H9 (cell line): ENCODE results near the gene RAP1B. TPM values are rescaled to one million over a fixed set of nuclear protein-coding genes. Genes with fewer than 3 reads are reported as not detected.

Source experiments
- DNase-seq: peaks from one replicate; pipeline ENCODE4 v3.0.0-alpha.2; 2017
- H2AFZ ChIP-seq: one replicate; pipeline ENCODE4 v1.6.1; 2013; ENCODE audit warnings: mild to moderate bottlenecking, low read length, control low read depth, moderate library complexity
- H2AK5ac ChIP-seq: 2 replicates; pipeline ENCODE4 v1.6.1; 2013; ENCODE audit warnings: low read length, control low read depth, mixed read lengths; ENCODE audit not compliant: insufficient read length
- H2BK120ac ChIP-seq: one replicate; pipeline ENCODE4 v1.6.1; 2013; ENCODE audit warnings: low read depth, mild to moderate bottlenecking, low read length, control low read depth, inconsistent platforms; ENCODE audit not compliant: poor library complexity, severe bottlenecking
- H2BK12ac ChIP-seq: 2 replicates; pipeline ENCODE4 v1.6.1; 2013; ENCODE audit warnings: low read length, control low read depth, mixed read lengths, low read depth; ENCODE audit not compliant: insufficient read length
- H2BK15ac ChIP-seq: 2 replicates; pipeline ENCODE4 v1.6.1; 2013; ENCODE audit warnings: low read depth, low read length, control low read depth
- H2BK20ac ChIP-seq: one replicate; pipeline ENCODE4 v1.6.1; 2013; ENCODE audit warnings: low read depth, mild to moderate bottlenecking, low read length, control low read depth, inconsistent platforms; ENCODE audit not compliant: poor library complexity, severe bottlenecking
- H2BK5ac ChIP-seq: 2 replicates; pipeline ENCODE4 v1.6.1; 2013; ENCODE audit warnings: low read length, control low read depth, mixed read lengths; ENCODE audit not compliant: insufficient read length
- H3K14ac ChIP-seq: 2 replicates; pipeline ENCODE4 v1.6.1; 2013; ENCODE audit warnings: low read length, control low read depth; ENCODE audit not compliant: insufficient read depth
- H3K18ac ChIP-seq: 2 replicates; pipeline ENCODE4 v1.6.1; 2013; ENCODE audit warnings: low read depth, mild to moderate bottlenecking, mixed read lengths, low read length, control low read depth; ENCODE audit not compliant: insufficient read length
- H3K23ac ChIP-seq: 2 replicates; pipeline ENCODE4 v1.6.1; 2013; ENCODE audit warnings: low read length, control low read depth, mixed read lengths, low read depth; ENCODE audit not compliant: insufficient read length
- H3K23me2 ChIP-seq: 2 replicates; pipeline ENCODE4 v1.6.1; 2013; ENCODE audit warnings: low read depth, mild to moderate bottlenecking, mixed read lengths, low read length, control low read depth; ENCODE audit not compliant: insufficient read length, poor library complexity, severe bottlenecking
- H3K27ac ChIP-seq: 2 replicates; pipeline ENCODE4 v1.5.1; 2013; ENCODE audit warnings: low read length, control low read depth, mixed read lengths, low read depth; ENCODE audit not compliant: insufficient read length
- H3K27me3 ChIP-seq: 2 replicates; pipeline ENCODE4 v1.6.1; 2013; ENCODE audit warnings: low read length, control low read depth, inconsistent platforms; ENCODE audit not compliant: insufficient read depth
- H3K4ac ChIP-seq: 2 replicates; pipeline ENCODE4 v1.6.1; 2013; ENCODE audit warnings: low read depth, mild to moderate bottlenecking, control low read depth, inconsistent platforms, low read length, moderate library complexity
- H3K4me1 ChIP-seq: 2 replicates; pipeline ENCODE4 v1.6.1; 2013; ENCODE audit warnings: low read length, control low read depth, inconsistent platforms; ENCODE audit not compliant: insufficient read depth
- H3K4me2 ChIP-seq: 2 replicates; pipeline ENCODE4 v1.6.1; 2013; ENCODE audit warnings: low read length, control low read depth, mixed read lengths; ENCODE audit not compliant: insufficient read length, insufficient read depth
- H3K56ac ChIP-seq: 2 replicates; pipeline ENCODE4 v1.6.1; 2013; ENCODE audit warnings: low read depth, mild to moderate bottlenecking, mixed read lengths, low read length, control low read depth; ENCODE audit not compliant: insufficient read length
- H3K79me1 ChIP-seq: 2 replicates; pipeline ENCODE4 v1.6.1; 2013; ENCODE audit warnings: low read depth, mild to moderate bottlenecking, moderate library complexity, low read length, control low read depth, inconsistent platforms; ENCODE audit not compliant: insufficient read depth, poor library complexity, severe bottlenecking
- H3K79me2 ChIP-seq: 2 replicates; pipeline ENCODE4 v1.6.1; 2013; ENCODE audit warnings: low read length, control low read depth, inconsistent platforms; ENCODE audit not compliant: insufficient read depth
- H3K9ac ChIP-seq: 2 replicates; pipeline ENCODE4 v1.6.1; 2013; ENCODE audit warnings: low read length, control low read depth, mixed read lengths; ENCODE audit not compliant: insufficient read length; ENCODE audit errors: extremely low read depth
- H3K9me3 ChIP-seq: one replicate; pipeline ENCODE4 v1.6.1; 2013; ENCODE audit warnings: low read depth, low read length, inconsistent platforms; ENCODE audit not compliant: control insufficient read depth
- H3T11ph ChIP-seq: one replicate; pipeline ENCODE4 v1.6.1; 2013; ENCODE audit warnings: mild to moderate bottlenecking, low read length, control low read depth, inconsistent platforms
- H4K20me1 ChIP-seq: one replicate; pipeline ENCODE4 v1.6.1; 2013; ENCODE audit not compliant: control insufficient read depth, insufficient read length, insufficient read depth
- H4K5ac ChIP-seq: 2 replicates; pipeline ENCODE4 v1.6.1; 2013; ENCODE audit warnings: low read depth, mild to moderate bottlenecking, mixed read lengths, low read length, control low read depth; ENCODE audit not compliant: insufficient read length
- H4K8ac ChIP-seq: replicated peaks from 2 replicates; pipeline ENCODE4 v1.6.1; 2013; ENCODE audit warnings: low read length, control low read depth, mixed read lengths, low read depth; ENCODE audit not compliant: insufficient read length
- H4K91ac ChIP-seq: 2 replicates; pipeline ENCODE4 v1.6.1; 2013; ENCODE audit warnings: low read depth, mild to moderate bottlenecking, moderate library complexity, mixed read lengths, low read length, control low read depth; ENCODE audit not compliant: insufficient read length
- H3K27ac Mint-ChIP-seq, 3 experiments: 2 replicates in 2 of 3; 3 replicates in 1 of 3; pipeline ENCODE4 v1.8.0; 2020 to 2021; ENCODE audit warnings: mixed read lengths in 3 of 3, mild to moderate bottlenecking in 1 of 3, moderate library complexity in 1 of 3
- H3K27me3 Mint-ChIP-seq: 2 replicates; pipeline ENCODE4 v1.8.0; 2021; ENCODE audit warnings: low read depth, mild to moderate bottlenecking, moderate library complexity, mixed read lengths
- H3K36me3 Mint-ChIP-seq, 3 experiments: 2 replicates in 2 of 3; 3 replicates in 1 of 3; pipeline ENCODE4 v1.8.0; 2020 to 2021; ENCODE audit warnings: low read depth in 3 of 3, mixed read lengths in 3 of 3; ENCODE audit not compliant: insufficient read depth in 1 of 3
- H3K4me1 Mint-ChIP-seq, 2 experiments: 2 replicates each; pipeline ENCODE4 v1.8.0; 2020; ENCODE audit warnings: mixed read lengths in 2 of 2
- H3K4me3 Mint-ChIP-seq, 2 experiments: 2 replicates in 1 of 2; 3 replicates in 1 of 2; pipeline ENCODE4 v1.8.0; 2020 to 2021; ENCODE audit warnings: mild to moderate bottlenecking in 2 of 2, mixed read lengths in 2 of 2, moderate library complexity in 1 of 2
- H3K9me3 Mint-ChIP-seq, 2 experiments: 2 replicates in 1 of 2; 3 replicates in 1 of 2; pipeline ENCODE4 v1.8.0; 2020; ENCODE audit warnings: mild to moderate bottlenecking in 2 of 2, mixed read lengths in 2 of 2, moderate library complexity in 1 of 2
- CTCF ChIP-seq: fragments of 200-600 bp; sonication (generic); conservative IDR thresholded peaks from 3 replicates; pipeline ENCODE4 v1.8.0; 2021; ENCODE audit warnings: antibody characterized with exemption, mild to moderate bottlenecking
- WGBS: extraction: QIAGEN DNeasy Blood & Tissue Kit; methylation state at CpG from one replicate; pipeline ENCODE4 v1.1.7; 2013; ENCODE audit warnings: missing lambda C conversion rate, low lambda C conversion rate, mixed read lengths; ENCODE audit not compliant: insufficient read length; ENCODE audit errors: extremely low coverage; 5-methylcytosine and 5-hydroxymethylcytosine counted together
- total RNA-seq: library from RNA; stranded (reverse); gene quantifications from 2 replicates; pipeline ENCODE4 v1.2.1, GENCODE V29; 2021

RAP1B gene
- total RNA-seq, 1 experiment from 2014 or later: 97.7 TPM

GRCh38 chr12:68601767-68602166 lies 8.9 kb upstream of the RAP1B start:
- no peak overlapping the region for H2BK120ac ChIP-seq
- H4K8ac ChIP-seq: no peak overlapping the region
- no peak overlapping the region for H3K27ac ChIP-seq
- Mint-ChIP-seq H3K27ac (no peak overlapping the region), H3K9me3 (no peaks in the 10 kb centered on the region), H3K36me3 (no peaks in the 10 kb centered on the region), H3K4me1 (no peaks in the 10 kb centered on the region), H3K27me3 (no peaks in the 10 kb centered on the region; the same call in 1 of the 2 replicates), H3K4me3 (no peak overlapping the region)
- TF ChIP-seq CTCF: no peak
- no peak overlapping the region for H3T11ph ChIP-seq
- no peaks in the 10 kb centered on the region for H3K79me1 ChIP-seq
- H4K5ac ChIP-seq: no peak overlapping the region
- H3K4me1 ChIP-seq: no peaks in the 10 kb centered on the region
- DNase-seq: no peak
- no peak overlapping the region for H3K18ac ChIP-seq
- H2AK5ac ChIP-seq: no peak overlapping the region
- H3K14ac ChIP-seq: no peak overlapping the region
- no peaks in the 10 kb centered on the region for H3K27me3 ChIP-seq
- H2BK12ac ChIP-seq: no peak overlapping the region
- H3K9ac ChIP-seq: no peak overlapping the region
- no peaks in the 10 kb centered on the region for H3K23me2 ChIP-seq
- H3K9me3 ChIP-seq: no peaks in the 10 kb centered on the region
- no peak overlapping the region for H3K4me2 ChIP-seq
- no peak overlapping the region for H3K23ac ChIP-seq
- no peak overlapping the region for H4K91ac ChIP-seq
- H3K4ac ChIP-seq: no peak overlapping the region
- no peak overlapping the region for H2AFZ ChIP-seq
- no peaks in the 10 kb centered on the region for H3K79me2 ChIP-seq
- H2BK15ac ChIP-seq: no peak overlapping the region
- H3K56ac ChIP-seq: no peak overlapping the region
- no peak overlapping the region for H2BK20ac ChIP-seq
- no CpG with 5 or more reads among the region's 1 CpG for WGBS
- H2BK5ac ChIP-seq: no peak overlapping the region
- no peaks in the 10 kb centered on the region for H4K20me1 ChIP-seq
